Endometrium (tissue), 2 donors: ENCODE results near the gene FUBP3.

Experiments used
- FAIRE-seq: peaks from 2 replicates; lab custom pipeline; 2012; peaks lifted over from hg19 to GRCh38; lab: Jason Lieb, UNC
- donor health status: control.
- donor health status: control.

FUBP3 gene

DNA sequence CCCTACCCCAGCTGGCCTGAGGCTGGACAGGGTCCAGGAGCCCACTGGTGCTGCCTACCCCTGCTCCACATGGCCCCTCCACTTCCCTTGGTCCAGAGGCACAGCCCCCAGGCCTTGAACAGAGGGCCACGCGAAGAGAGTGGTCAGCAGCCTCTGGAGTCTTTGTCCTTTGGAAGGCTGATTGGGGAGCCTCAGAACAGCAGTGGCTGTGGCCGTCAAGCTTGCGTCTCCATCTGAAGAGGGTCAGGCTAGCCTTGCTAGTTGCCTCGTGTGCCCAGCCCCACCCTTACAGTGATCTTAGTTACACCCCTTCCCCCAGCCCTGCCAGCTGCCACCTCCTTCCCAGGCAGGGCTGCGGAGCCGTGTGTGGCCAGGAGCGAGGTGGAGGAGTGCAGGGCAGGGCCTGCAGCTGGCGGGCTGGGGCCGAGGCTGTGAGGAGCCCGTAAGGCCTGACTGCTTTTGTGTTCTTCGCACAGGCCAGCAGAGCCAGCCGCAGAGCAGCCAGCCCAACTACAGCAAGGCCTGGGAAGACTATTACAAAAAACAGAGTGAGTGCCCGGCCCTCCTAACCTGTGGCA, 54.9 kb downstream of the FUBP3 start:
- FAIRE-seq = no peak

DNA sequence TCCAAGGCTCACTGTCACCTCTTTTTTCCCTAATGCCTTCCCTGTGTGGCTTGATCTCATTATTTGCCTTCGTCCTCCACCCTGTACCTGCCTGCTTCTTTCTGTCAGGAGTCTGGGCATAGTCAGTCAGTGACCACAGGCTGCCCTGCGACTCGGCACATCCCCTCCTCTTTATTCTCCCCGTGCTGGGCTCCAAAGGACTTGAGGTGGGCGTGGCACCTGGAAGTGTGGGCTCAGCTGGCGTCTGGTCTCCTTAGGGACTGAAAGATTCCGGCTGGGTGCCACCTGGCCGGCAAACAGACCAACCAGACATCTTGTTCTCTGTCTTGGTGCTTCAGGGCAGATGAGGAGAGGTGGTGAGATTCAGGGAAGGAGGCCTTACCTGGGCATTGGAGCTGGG, 55.4 kb downstream of the FUBP3 start:
- no peak for FAIRE-seq

GRCh38 chr9:130635306-130635705, 55.9 kb downstream of the FUBP3 start:
- no peak for FAIRE-seq

DNA sequence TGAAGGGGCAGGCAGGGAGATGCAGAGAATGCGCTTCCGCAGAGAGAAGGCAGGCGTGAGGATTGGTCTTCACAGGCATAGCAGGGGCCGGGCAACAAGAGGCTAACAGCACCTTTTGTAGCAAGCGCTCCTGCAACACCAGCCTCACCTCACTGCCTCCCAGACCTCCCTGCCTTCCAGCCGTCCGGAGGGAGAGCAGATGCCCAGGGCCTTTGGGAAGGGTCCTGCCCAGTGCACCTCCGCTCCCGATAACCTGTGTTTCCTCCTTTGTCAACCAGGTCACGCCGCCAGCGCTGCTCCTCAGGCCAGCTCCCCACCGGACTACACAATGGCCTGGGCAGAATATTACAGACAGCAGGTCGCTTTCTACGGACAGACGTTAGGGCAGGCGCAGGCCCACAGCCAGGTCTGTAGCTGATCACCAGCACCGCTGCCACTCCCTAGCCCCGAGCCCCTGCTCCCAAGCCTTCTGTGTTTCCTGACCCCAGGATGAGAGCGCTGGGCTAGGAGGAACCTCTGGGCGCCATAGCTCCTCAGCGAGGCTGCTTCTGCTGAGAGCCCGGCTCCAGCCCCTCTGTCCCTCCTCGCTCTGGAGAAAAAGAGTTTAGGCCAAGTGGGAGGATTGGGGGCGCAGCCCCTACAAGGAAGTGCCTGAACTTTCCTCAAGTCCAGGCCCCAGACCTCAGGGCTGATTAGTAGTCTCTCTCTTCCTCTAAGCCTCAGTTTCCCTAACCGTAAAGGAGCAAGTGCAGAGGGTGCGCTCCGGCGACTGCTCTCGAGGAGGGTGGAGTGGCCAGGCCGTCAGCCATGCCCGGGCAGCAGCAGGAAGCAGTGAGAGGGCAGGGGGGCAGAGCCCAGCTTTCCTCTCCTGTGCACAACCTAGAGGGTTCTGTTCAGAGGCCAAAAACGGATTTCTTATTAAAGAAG, 56.6 kb downstream of the FUBP3 start:
- FAIRE-seq = no peak

- FAIRE-seq = no peak
Measured at GRCh38 chr9:130636648-130637020, 57.3 kb downstream of the FUBP3 start.

DNA sequence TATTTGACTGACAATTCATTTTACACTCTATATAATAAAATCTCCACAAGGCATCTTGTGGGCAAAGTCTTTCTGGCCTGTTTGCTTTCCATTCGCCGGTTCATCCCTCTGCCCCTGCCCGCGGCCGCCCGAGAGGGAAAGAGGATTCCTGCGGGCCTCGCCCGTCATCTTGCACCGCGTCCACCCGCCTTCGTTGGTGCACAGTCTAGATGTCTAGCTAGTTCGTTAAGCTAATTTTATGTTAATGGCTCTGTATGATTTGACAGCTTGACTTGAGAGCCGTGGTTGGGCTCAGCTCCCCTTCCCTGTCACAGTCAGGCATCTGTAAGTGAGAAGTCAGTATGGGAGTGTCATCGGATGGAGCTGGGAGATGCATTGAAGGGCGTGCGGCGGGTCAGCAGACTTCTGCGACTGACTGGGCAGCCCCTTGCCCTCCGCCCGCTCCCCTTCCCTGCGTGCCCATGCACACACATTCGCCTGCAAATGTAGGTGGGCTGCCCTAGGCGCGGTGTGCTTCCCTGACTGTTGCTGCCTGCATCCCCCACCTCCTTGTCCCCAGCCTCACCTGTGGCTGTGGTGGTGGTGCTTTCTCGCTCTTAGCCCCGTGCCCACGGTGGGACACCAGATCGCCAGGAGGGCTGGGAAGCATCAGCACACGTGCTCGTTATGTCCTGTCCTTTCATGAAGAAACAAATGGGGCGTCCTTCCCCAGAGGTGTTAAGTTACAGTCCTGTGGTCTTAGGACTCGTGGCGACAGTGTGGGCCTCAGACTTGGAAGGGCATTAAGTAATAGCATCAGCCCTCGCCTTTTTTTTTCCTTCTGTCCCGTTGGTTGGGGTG, 59.1 kb downstream of the FUBP3 start:
- no peak for FAIRE-seq

GRCh38 chr9:130639124-130639765, 59.9 kb downstream of the FUBP3 start:
- FAIRE-seq = no peak

- no peak for FAIRE-seq
Measured at GRCh38 chr9:130639866-130640555, 60.6 kb downstream of the FUBP3 start.

GRCh38 chr9:130640681-130641080, 61.3 kb downstream of the FUBP3 start:
- FAIRE-seq = no peak

- no peak for FAIRE-seq
Measured at GRCh38 chr9:130642926-130643325, 63.5 kb downstream of the FUBP3 start.

DNA sequence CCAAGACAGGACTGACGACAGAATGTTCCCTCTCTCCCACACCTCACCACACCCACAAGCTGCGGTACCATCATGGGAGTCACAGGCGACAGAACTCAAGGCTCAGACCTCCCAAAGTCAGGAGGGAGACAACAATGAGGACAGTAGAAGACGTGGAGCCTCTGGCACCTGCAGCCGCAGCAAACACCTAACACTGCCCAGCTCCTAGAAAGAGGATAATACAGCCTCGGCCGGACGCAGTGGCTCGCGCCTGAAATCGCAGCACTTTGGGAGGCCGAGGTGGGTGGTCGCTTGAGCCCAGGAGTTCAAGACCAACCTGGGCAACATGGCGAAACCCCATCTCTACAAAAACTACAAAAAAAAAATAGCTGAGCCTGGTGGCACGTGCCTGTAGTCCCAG, 71.8 kb downstream of the FUBP3 start:
- no peak for FAIRE-seq

DNA sequence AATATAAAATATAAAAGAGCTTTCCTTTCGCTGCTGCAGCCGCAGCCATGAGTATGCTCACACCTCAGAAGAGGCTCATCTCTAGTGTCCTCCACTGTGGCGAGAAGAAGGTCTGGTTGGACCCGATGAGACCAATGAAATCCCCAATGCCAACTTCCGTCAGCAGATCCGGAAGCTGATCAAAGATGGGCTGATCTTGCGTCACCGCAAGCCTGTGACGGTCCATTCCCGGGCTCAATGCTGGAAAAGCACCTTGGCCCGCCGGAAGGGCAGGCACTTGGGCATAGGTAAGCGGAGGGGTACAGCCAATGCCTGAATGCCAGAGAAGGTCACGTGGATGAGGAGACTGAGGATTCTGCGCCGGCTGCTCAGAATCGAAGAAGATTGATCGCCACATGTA, 72.4 kb downstream of the FUBP3 start:
- FAIRE-seq = no peak

DNA sequence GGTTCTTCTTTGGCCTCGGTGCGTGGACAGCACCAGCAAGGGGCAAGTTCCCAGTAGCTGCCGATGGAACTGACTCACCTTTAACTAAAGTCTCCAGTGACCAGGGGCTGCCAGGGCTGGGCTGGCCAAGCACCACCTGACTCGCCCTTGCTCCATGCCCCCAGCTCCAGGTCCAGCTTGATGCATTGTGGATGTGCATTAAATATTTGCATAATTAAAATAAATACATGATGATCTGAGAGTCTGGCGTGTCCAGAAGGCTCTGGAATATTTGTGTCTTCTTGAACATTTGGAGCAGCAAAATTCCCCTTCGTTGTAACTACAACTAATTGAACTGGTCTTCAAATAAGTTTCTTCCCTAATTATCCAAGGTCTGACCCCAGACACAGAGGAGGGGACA, 75.5 kb downstream of the FUBP3 start:
- no peak for FAIRE-seq

DNA sequence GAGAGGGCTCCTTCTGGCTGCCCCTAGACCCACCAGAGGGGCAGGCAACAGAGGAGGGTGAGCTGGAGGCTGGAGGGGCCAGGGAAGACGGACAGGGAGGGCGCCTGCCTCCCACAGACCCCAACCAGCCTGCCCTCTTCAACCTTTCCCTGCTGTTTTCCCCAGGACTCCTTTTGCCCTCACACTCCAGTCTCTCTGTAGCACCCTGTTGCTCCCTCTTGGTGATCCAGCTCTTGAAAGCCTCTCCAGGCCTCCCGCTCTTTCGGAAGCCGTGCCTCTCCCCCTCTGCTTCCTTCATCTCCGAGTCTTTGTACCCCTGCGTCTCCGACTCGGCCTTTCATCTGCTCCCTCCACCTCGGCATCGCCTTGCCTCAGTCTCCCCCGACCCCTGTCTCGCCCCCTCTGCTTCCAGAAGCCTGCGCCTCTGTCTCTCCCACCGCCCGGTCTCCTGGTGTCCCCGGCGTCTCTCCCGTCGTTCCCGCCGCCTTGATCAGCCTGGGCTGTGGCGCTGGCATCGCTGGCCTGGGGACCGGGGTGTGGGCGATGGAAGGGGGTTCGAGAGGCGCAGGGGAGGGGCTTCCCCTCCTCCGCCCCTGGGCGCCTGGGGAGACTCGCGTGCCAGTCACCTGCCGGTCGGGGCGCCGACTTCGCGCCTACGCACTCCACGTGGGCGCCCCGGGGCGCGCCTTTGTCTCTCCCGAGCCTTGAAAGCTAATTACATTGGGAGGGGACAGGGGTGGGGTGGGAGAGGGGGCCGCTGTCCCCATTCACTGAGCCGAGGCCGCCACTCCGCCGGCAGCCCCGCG, 79.7 kb downstream of the FUBP3 start:
- no peak for FAIRE-seq

- FAIRE-seq = no peak
Measured at GRCh38 chr9:130659699-130660248, 80.4 kb downstream of the FUBP3 start.

DNA sequence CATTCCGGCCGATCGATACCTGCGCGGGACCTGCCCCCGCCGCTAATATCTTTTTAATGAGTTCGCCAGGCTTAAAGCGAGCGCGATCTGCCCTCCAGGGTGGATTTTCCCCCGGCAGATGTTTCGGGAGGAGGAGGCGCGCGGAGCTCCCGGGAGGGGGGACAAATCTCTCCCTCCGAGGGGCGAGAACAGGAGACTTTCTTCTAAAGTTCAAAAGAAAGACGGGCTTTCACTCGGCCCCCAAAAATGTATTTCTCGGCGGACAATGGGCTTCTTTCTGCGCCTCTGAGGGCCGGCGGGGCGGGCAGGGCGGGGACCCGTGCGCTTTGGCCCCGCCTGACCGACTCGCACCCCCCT, 80.9 kb downstream of the FUBP3 start:
- FAIRE-seq = no peak

DNA sequence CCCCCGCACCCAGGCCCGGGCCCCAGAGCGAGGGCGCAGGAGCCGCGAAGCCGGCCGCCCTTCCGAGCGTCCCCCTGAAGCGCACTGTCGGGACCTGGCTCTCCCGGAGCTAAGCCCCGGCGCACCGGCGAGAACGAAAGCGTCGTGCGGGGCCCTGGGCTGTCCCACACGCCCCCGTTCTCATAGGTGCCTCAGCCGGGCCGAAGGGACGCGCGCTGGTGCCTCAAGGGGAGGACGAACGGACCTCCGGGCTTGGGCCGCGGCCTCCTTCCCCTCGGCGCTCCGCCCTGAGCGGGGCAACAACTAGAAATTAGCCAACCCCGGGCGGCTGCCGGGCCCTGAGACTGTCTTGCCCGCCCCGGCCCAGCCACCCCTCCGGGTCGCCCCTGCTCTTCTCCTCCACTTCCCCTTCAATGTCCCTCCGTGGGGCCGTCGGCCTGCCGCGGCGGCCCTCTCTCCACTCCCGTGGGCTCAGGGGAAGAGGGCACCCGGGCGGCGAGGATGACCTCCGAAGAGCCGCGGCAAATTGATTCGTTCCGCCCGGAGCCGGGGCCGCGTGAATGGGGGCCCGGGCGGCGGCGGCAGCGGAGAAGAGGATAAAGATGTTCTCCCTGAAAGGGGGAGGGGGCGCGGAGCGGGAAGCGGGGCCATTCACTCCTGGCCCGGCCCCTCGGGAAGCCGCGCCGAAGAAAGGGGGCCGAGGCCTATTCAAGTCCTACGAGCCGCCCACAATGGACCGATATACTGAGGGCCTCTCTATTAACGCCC, 81.5 kb downstream of the FUBP3 start:
- no peak for FAIRE-seq

GRCh38 chr9:130661451-130662098, 82.2 kb downstream of the FUBP3 start:
- FAIRE-seq = no peak
